Coronary artery (tissue), 2 donors: ENCODE measurements around the gene IQGAP2.

Experiments
- DNase-seq: peaks from one replicate; pipeline ENCODE4 v3.0.0-alpha.2; 2017; ENCODE audit warnings: low spot score
- H3K27ac ChIP-seq, 2 donors: fragments of 200-600 bp; sonication (generic); one replicate each; pipeline ENCODE4 v1.5.1; 2016 to 2019
- H3K4me3 ChIP-seq: fragments of 200-600 bp; sonication (generic); 2 replicates; pipeline ENCODE4 v1.5.1; 2016; ENCODE audit warnings: mild to moderate bottlenecking, moderate library complexity
- CTCF ChIP-seq: fragments of 200-600 bp; sonication (generic); IDR thresholded peaks from one replicate; pipeline ENCODE4 v1.5.1; 2019; ENCODE audit warnings: antibody characterized with exemption

IQGAP2 gene

GRCh38 chr5:76616206-76616605, 213.1 kb downstream of the IQGAP2 start:
- H3K27ac ChIP-seq = no peak overlapping the region
- DNase-seq = no peak
- no peak overlapping the region for H3K4me3 ChIP-seq
- no peak for TF ChIP-seq CTCF

DNA sequence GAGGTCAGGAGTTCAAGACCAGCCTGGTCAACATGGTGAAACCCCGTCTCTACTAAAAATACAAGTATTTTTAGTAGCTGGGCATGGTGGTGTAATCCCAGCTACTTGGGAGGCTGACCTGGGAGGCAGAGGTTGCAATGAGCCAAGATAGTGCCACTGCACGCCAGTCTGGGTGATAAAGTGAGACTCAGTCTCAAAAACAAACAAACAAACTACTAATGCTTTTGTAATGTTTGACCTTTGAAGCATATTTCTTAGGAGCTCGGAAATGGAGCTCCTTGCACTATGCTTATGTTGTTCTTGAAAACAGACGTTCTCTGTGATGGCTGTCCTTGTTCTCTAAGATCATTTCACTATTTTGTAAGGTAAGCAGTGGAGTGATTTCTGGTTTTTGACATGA, 214.1 kb downstream of the IQGAP2 start:
- no peak for DNase-seq
- H3K27ac ChIP-seq = no peak overlapping the region
- H3K4me3 ChIP-seq = no peak overlapping the region
- TF ChIP-seq CTCF = no peak

DNA sequence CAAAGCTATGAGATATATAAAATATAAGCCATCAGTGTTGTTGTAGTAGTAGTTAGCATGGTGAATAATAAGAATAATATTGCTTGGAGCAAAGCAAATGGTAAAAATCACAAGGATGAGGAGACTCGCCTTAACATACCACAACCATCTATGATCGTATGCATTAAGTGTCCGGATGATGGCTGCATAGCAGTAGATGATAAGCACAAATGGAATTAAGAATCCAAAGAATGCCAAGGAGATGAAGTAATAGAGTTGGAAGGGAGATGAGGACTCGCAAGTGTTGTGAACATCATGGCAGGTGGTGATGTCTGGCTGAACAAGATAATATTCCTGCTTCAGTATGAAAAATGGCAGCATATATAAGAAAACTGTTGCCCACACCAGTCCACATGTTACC, 214.6 kb downstream of the IQGAP2 start:
- no peak overlapping the region for H3K27ac ChIP-seq
- no peak for TF ChIP-seq CTCF
- no peak overlapping the region for H3K4me3 ChIP-seq
- DNase-seq = no peak

- H3K4me3 ChIP-seq = no peak overlapping the region
- no peak for TF ChIP-seq CTCF
- H3K27ac ChIP-seq = no peak overlapping the region
- DNase-seq = no peak
These were observed 217.1 kb downstream of the IQGAP2 start for GRCh38 chr5:76620166-76620565.

DNA sequence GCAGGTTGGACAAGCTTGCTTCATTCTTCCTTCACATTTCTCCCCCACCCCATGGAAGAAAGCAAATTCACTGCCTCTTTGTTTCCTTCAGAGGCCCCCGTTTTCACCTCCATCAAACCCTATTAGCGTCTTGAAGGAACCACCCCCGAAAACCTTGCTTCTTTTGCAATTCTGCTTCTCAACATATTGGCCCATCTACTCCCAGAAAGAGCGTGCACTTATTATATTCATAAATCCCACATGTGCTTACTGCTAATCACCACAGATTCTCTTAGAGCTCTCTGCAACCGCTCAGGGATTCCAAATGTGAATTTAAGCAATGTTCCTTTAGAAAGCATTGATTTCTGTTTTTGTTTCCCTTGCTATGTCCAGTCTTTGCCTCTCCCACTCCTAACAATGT, 219.0 kb downstream of the IQGAP2 start:
- TF ChIP-seq CTCF = no peak
- Histone ChIP-seq H3K27ac (no peak overlapping the region), H3K4me3 (no peak overlapping the region)
- DNase-seq = no peak

GRCh38 chr5:76622973-76623596, 220.0 kb downstream of the IQGAP2 start, which contains the start of gene F2RL2:
Gene F2RL2, minus strand, starts transcription at chr5:76623403. Its CDS starts 173 bp downstream, at chr5:76623230.
- no peak within 1 kb of the TSS for H3K27ac ChIP-seq
- H3K4me3 ChIP-seq = peak within 1 kb of the TSS; percentile 3
- no peak for TF ChIP-seq CTCF
- no peak for DNase-seq

- Histone ChIP-seq H3K4me3 (no peak overlapping the region), H3K27ac (no peak overlapping the region)
- TF ChIP-seq CTCF = no peak
- DNase-seq = no peak
These were observed 222.2 kb downstream of the IQGAP2 start for GRCh38 chr5:76625087-76625815.
